Measurements from ENCODE around the gene TIE1.

GRCh38 chr1:43317817-43318471, 17.2 kb downstream of the TIE1 start:
- TF ChIP-seq CTCF (IDR thresholded peaks at IDR 0.05) (no peak), POLR2A (IDR thresholded peaks at IDR 0.05) (no peak)
